WTC11 (cell line): ENCODE measurements around the gene PHKG2. TPM values are rescaled to one million over a fixed set of nuclear protein-coding genes. Genes with fewer than 3 reads are reported as not detected.

Experiments used
- ATAC-seq: fragments of 200-7000 bp; cut with Tn5 transposase; 2 replicates; pipeline ENCODE4 v1.10.0; 2021; ENCODE audit warnings: mild to moderate bottlenecking, moderate library complexity
- CTCF ChIA-PET: fragments of 300-600 bp; sonication (Branson Sonifier 250); formaldehyde crosslinking; loops from one replicate; lab custom pipeline; 2021; ENCODE audit warnings: antibody characterized with exemption; lab: Charles Lee
- POLR2A ChIA-PET: fragments of 350-600 bp; sonication (Branson Sonifier 250); formaldehyde crosslinking; loops from one replicate; lab custom pipeline; 2021; ENCODE audit warnings: antibody characterized with exemption; lab: Charles Lee
- DNase-seq: peaks from one replicate; pipeline ENCODE4 v3.0.0; 2021; ENCODE audit warnings: low spot score
- H3K27ac Mint-ChIP-seq: 2 replicates; pipeline ENCODE4 v1.8.0; 2021; ENCODE audit warnings: mixed read lengths
- H3K27me3 Mint-ChIP-seq: 2 replicates; pipeline ENCODE4 v1.8.0; 2021; ENCODE audit warnings: low read depth, mild to moderate bottlenecking, moderate library complexity, mixed read lengths
- H3K36me3 Mint-ChIP-seq: 2 replicates; pipeline ENCODE4 v1.8.0; 2021; ENCODE audit warnings: mixed read lengths
- H3K4me1 Mint-ChIP-seq: 2 replicates; pipeline ENCODE4 v1.8.0; 2022; ENCODE audit warnings: mixed read lengths
- H3K4me3 Mint-ChIP-seq: 2 replicates; pipeline ENCODE4 v1.8.0; 2021; ENCODE audit warnings: mild to moderate bottlenecking, moderate library complexity, mixed read lengths
- H3K9me3 Mint-ChIP-seq: 2 replicates; pipeline ENCODE4 v1.8.0; 2021; ENCODE audit warnings: mixed read lengths
- ARID4B ChIP-seq: sonication (generic); formaldehyde crosslinking; IDR thresholded peaks from 2 replicates; pipeline ENCODE4 v1.8.0; 2023; ENCODE audit warnings: missing genetic modification reagents, mild to moderate bottlenecking, borderline replicate concordance
- CTCF ChIP-seq: fragments of 200-600 bp; IDR thresholded peaks from 2 replicates; pipeline ENCODE4 v1.8.0; 2022; ENCODE audit warnings: antibody characterized with exemption
- EMX1 ChIP-seq: fragments of 250-450 bp; sonication (Bioruptor Pico); IDR thresholded peaks from 2 replicates; pipeline ENCODE4 v1.8.0; 2021; ENCODE audit warnings: mild to moderate bottlenecking
- GRHL2 ChIP-seq: fragments of 250-450 bp; sonication (Bioruptor Pico); IDR thresholded peaks from 2 replicates; pipeline ENCODE4 v1.8.0; 2022; ENCODE audit warnings: mild to moderate bottlenecking, moderate library complexity; ENCODE audit not compliant: insufficient replicate concordance, severe bottlenecking
- GTF2I ChIP-seq: fragments of 250-450 bp; sonication (Bioruptor Pico); conservative IDR thresholded peaks from 2 replicates; pipeline ENCODE4 v1.4.0; 2021; ENCODE audit warnings: mild to moderate bottlenecking
- IRF1 ChIP-seq: sonication (generic); formaldehyde crosslinking; IDR thresholded peaks from 2 replicates; pipeline ENCODE4 v1.8.0; 2023; ENCODE audit warnings: missing genetic modification reagents
- MXD4 ChIP-seq: fragments of 250-450 bp; sonication (Bioruptor Pico); IDR thresholded peaks from 2 replicates; pipeline ENCODE4 v1.8.0; 2021; ENCODE audit warnings: mild to moderate bottlenecking, moderate library complexity, borderline replicate concordance
- RORB ChIP-seq: fragments of 250-450 bp; sonication (Bioruptor Pico); IDR thresholded peaks from 2 replicates; pipeline ENCODE4 v1.9.0; 2021; ENCODE audit warnings: mild to moderate bottlenecking
- TCF7 ChIP-seq: sonication (generic); formaldehyde crosslinking; IDR thresholded peaks from 2 replicates; pipeline ENCODE4 v1.8.0; 2022; ENCODE audit warnings: mild to moderate bottlenecking, low read depth, missing genetic modification reagents, moderate library complexity
- TEAD4 ChIP-seq: sonication (generic); formaldehyde crosslinking; IDR thresholded peaks from 2 replicates; pipeline ENCODE4 v1.8.0; 2022; ENCODE audit warnings: mild to moderate bottlenecking, missing genetic modification reagents
- USF1 ChIP-seq: sonication (generic); formaldehyde crosslinking; IDR thresholded peaks from 2 replicates; pipeline ENCODE4 v1.8.0; 2022; ENCODE audit warnings: mild to moderate bottlenecking, missing genetic modification reagents
- ZNF121 ChIP-seq: sonication (generic); formaldehyde crosslinking; IDR thresholded peaks from 2 replicates; pipeline ENCODE4 v1.8.0; 2023; ENCODE audit warnings: missing genetic modification reagents
- ZNF416 ChIP-seq: fragments of 250-450 bp; sonication (Bioruptor Pico); IDR thresholded peaks from 2 replicates; pipeline ENCODE4 v1.9.0; 2021; ENCODE audit warnings: mild to moderate bottlenecking, inconsistent platforms
- ZNF512 ChIP-seq: sonication (generic); formaldehyde crosslinking; IDR thresholded peaks from 2 replicates; pipeline ENCODE4 v1.8.1; 2022; ENCODE audit warnings: missing genetic modification reagents, borderline replicate concordance
- total RNA-seq: library from RNA; stranded (reverse); gene quantifications from 3 replicates; pipeline ENCODE4 v1.2.3, GENCODE V29; 2021
- TF ChIP-seq, protein P1 (sequence below): sonication (generic); formaldehyde crosslinking; IDR thresholded peaks from 2 replicates; pipeline ENCODE4 v1.8.1; 2023; ENCODE audit warnings: mild to moderate bottlenecking, missing genetic modification reagents, moderate library complexity
- TF ChIP-seq, protein P2 (sequence below): fragments of 250-450 bp; sonication (Bioruptor Pico); IDR thresholded peaks from 2 replicates; pipeline ENCODE4 v1.9.0; 2021; ENCODE audit warnings: mild to moderate bottlenecking, borderline replicate concordance

PHKG2 gene
- total RNA-seq, 1 experiment from 2014 or later, result 50.5 TPM

GRCh38 chr16:30723725-30724355, 24.4 kb upstream of the PHKG2 start:
- H3K27me3 Mint-ChIP-seq, result no peaks in the 10 kb centered on the region
- no peak for TF ChIP-seq GRHL2 (CRISPR knock-in tag)
- TF ChIP-seq, protein P1, sequence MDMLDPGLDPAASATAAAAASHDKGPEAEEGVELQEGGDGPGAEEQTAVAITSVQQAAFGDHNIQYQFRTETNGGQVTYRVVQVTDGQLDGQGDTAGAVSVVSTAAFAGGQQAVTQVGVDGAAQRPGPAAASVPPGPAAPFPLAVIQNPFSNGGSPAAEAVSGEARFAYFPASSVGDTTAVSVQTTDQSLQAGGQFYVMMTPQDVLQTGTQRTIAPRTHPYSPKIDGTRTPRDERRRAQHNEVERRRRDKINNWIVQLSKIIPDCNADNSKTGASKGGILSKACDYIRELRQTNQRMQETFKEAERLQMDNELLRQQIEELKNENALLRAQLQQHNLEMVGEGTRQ (CRISPR knock-in tag), result no peak
- no peak for TF ChIP-seq ZNF416
- no peak for TF ChIP-seq MXD4 (CRISPR knock-in tag)
- no peak overlapping the region for H3K27ac Mint-ChIP-seq
- ChIA-PET POLR2A (interaction anchor here (0.5 kb wide), 1 partner anchor 12 kb away, joined by 4 read pairs; no protein-coding TSS in a partner anchor), CTCF (interaction anchor here (0.8 kb wide), 1 partner anchor 30 kb away, joined by 3 read pairs; no protein-coding TSS in a partner anchor)
- H3K36me3 Mint-ChIP-seq, result peaks cover 74% of the 10 kb centered on the region
- peaks cover 12% of the 10 kb centered on the region for H3K4me1 Mint-ChIP-seq
- DNase-seq (no peak), ATAC-seq (no peak)
- no peak overlapping the region for H3K4me3 Mint-ChIP-seq
- H3K9me3 Mint-ChIP-seq, result no peaks in the 10 kb centered on the region

- H3K36me3 Mint-ChIP-seq, result peaks cover 78% of the 10 kb centered on the region
- ATAC-seq, result no peak
- DNase-seq, result no peak
- no peaks in the 10 kb centered on the region for H3K27me3 Mint-ChIP-seq
- H3K4me3 Mint-ChIP-seq, result no peak overlapping the region
- H3K4me1 Mint-ChIP-seq, result peaks cover 12% of the 10 kb centered on the region
- TF ChIP-seq IRF1 (CRISPR knock-in tag) (no peak), TEAD4 (CRISPR knock-in tag) (no peak), GTF2I (CRISPR knock-in tag) (no peak), CTCF (no peak), ZNF121 (CRISPR knock-in tag) (no peak), EMX1 (CRISPR knock-in tag) (no peak), TCF7 (CRISPR knock-in tag) (no peak), RORB (CRISPR knock-in tag) (no peak), ZNF512 (no peak), ARID4B (CRISPR knock-in tag) (no peak), USF1 (no peak)
- TF ChIP-seq, protein P2, sequence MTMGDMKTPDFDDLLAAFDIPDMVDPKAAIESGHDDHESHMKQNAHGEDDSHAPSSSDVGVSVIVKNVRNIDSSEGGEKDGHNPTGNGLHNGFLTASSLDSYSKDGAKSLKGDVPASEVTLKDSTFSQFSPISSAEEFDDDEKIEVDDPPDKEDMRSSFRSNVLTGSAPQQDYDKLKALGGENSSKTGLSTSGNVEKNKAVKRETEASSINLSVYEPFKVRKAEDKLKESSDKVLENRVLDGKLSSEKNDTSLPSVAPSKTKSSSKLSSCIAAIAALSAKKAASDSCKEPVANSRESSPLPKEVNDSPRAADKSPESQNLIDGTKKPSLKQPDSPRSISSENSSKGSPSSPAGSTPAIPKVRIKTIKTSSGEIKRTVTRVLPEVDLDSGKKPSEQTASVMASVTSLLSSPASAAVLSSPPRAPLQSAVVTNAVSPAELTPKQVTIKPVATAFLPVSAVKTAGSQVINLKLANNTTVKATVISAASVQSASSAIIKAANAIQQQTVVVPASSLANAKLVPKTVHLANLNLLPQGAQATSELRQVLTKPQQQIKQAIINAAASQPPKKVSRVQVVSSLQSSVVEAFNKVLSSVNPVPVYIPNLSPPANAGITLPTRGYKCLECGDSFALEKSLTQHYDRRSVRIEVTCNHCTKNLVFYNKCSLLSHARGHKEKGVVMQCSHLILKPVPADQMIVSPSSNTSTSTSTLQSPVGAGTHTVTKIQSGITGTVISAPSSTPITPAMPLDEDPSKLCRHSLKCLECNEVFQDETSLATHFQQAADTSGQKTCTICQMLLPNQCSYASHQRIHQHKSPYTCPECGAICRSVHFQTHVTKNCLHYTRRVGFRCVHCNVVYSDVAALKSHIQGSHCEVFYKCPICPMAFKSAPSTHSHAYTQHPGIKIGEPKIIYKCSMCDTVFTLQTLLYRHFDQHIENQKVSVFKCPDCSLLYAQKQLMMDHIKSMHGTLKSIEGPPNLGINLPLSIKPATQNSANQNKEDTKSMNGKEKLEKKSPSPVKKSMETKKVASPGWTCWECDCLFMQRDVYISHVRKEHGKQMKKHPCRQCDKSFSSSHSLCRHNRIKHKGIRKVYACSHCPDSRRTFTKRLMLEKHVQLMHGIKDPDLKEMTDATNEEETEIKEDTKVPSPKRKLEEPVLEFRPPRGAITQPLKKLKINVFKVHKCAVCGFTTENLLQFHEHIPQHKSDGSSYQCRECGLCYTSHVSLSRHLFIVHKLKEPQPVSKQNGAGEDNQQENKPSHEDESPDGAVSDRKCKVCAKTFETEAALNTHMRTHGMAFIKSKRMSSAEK (CRISPR knock-in tag), result no peak
- TF ChIP-seq, all 79 proteins: peak for 0
- Mint-ChIP-seq H3K27ac (no peak overlapping the region), H3K9me3 (no peaks in the 10 kb centered on the region)
- CTCF ChIA-PET, result interaction anchor here (0.7 to 0.8 kb wide), 2 partner anchors 31 kb away, joined by 3 read pairs; no protein-coding TSS in a partner anchor
- POLR2A ChIA-PET, result no interaction called here
Measured at GRCh38 chr16:30724641-30725417, 23.4 kb upstream of the PHKG2 start.
